Spleen (tissue), 11 donors: ENCODE data around the gene UBE2L5. TPM values are rescaled to one million over a fixed set of nuclear protein-coding genes. Genes with fewer than 3 reads are reported as not detected.

Experiments used
- DNase-seq: peaks from one replicate; pipeline ENCODE4 v3.0.0-alpha.2; 2020
- H3K27ac ChIP-seq, 8 donors: fragments of 200-600 bp; sonication (generic) in 7 of 8; 1 replicate in 4 of 8; 2 replicates in 4 of 8; pipeline versions ENCODE4 v1.5.0 to v1.8.0; 2016 to 2021; ENCODE audit warnings: inconsistent platforms in 4 of 8, mild to moderate bottlenecking in 4 of 8, moderate library complexity in 1 of 8
- H3K27me3 ChIP-seq, 7 donors: fragments of 200-600 bp; sonication (generic) in 6 of 7; replicated peaks in 1 of 7; 1 replicate in 4 of 7; 2 replicates in 3 of 7; pipeline versions ENCODE4 v1.5.0 to v1.8.0; 2016 to 2021; ENCODE audit warnings: inconsistent platforms in 3 of 7, mild to moderate bottlenecking in 1 of 7
- H3K36me3 ChIP-seq, 6 donors: fragments of 200-600 bp; sonication (generic) in 5 of 6; 1 replicate in 4 of 6; 2 replicates in 2 of 6; pipeline versions ENCODE4 v1.5.0 to v1.8.0; 2016 to 2021; ENCODE audit warnings: inconsistent platforms in 2 of 6
- H3K4me1 ChIP-seq, 6 donors: fragments of 200-600 bp; sonication (generic) in 5 of 6; 1 replicate in 3 of 6; 2 replicates in 3 of 6; pipeline versions ENCODE4 v1.5.0 to v1.8.0; 2016 to 2021; ENCODE audit warnings: inconsistent platforms in 3 of 6
- H3K4me3 ChIP-seq, 8 donors: fragments of 200-600 bp; sonication (generic) in 7 of 8; 1 replicate in 4 of 8; 2 replicates in 4 of 8; pipeline versions ENCODE4 v1.5.0 to v1.8.0; 2016 to 2021; ENCODE audit warnings: inconsistent platforms in 4 of 8, mild to moderate bottlenecking in 4 of 8, moderate library complexity in 2 of 8
- H3K9me3 ChIP-seq, 8 donors: fragments of 200-600 bp; sonication (generic) in 7 of 8; 1 replicate in 4 of 8; 2 replicates in 4 of 8; pipeline versions ENCODE4 v1.5.0 to v1.8.0; 2016 to 2021; ENCODE audit warnings: inconsistent platforms in 4 of 8
- POLR2A ChIP-seq, 3 donors: fragments of 450-650 bp; IDR thresholded peaks; one replicate each; pipeline ENCODE4 v1.5.1; 2017; ENCODE audit warnings: antibody characterized with exemption in 3 of 3, mild to moderate bottlenecking in 1 of 3
- POLR2AphosphoS5 ChIP-seq, 3 donors: sonication (generic); formaldehyde crosslinking; IDR thresholded peaks; one replicate each; pipeline ENCODE4 v1.5.1; 2017; ENCODE audit warnings: antibody characterized with exemption in 3 of 3
- WGBS, 5 donors: extraction: QIAGEN DNeasy Blood & Tissue Kit in 3 of 5; methylation state at CpG; one replicate each; pipeline versions ENCODE4 v1.1.5 to v1.1.7; 2013 to 2018; 5-methylcytosine and 5-hydroxymethylcytosine counted together
- intact Hi-C: fragments of 100-400 bp; cut with DNase I; formaldehyde crosslinking; loops from one replicate; pipeline ENCODE4 v1.15.0; 2023; ENCODE audit warnings: low total_unique reads
- polyA plus RNA-seq, 3 donors: library from polyadenylated mRNA; stranded (reverse); fragments of 200-250 nt; gene quantifications; one replicate each; pipeline ENCODE4 v1.2.1, GENCODE V29; 2013
- total RNA-seq, 7 donors: library from RNA; depleted of rRNA in 3 of 7; stranded (reverse); fragments of >200 nt in 3 of 7; fragmentation: NEBNext Ultra II Directional in 4 of 7; extraction: Animal tissue kit (Norgen Biotek cat#: 25700) in 4 of 7; gene quantifications; one replicate each; pipeline versions ENCODE4 v1.1.0 to v1.2.1, GENCODE V29; 2016 to 2021
- TF ChIP-seq, protein P1 (sequence below), 11 experiments: fragments of 200-600 bp in 7 of 11; fragments of 450-650 bp in 4 of 11; sonication (generic) in 4 of 11; IDR thresholded peaks in 8 of 11; conservative IDR thresholded peaks in 3 of 11; 1 replicate in 7 of 11; 2 replicates in 4 of 11; pipeline versions ENCODE4 v1.4.0 to v1.8.0; 2016 to 2021; ENCODE audit warnings: antibody characterized with exemption in 11 of 11, inconsistent platforms in 4 of 11, mild to moderate bottlenecking in 1 of 11
- donor health status: healthy with polysubstance abuse.
- donor health status: DM: no; HTN: no; CAD: no; lungs with moderate emphysema.
- donor health status: DM: no; HTN: no; CAD: no.
- donor health status: Bipolar disorder and iron deficiency.
- donor health status: healthy.
- donor health status: DM: no; HTN: no; CAD: no.
- donor health status: DM: yes; HTN: yes; CAD: no.

Gene UBE2L5
- total and polyA plus RNA-seq, 10 donors: 0.05 TPM; not detected in 9

- Histone ChIP-seq H3K27ac (peak overlapping the region in 1 of 8 donors; percentile 8), H3K36me3 (no peaks in the 10 kb centered on the region), H3K4me1 (peaks cover 0 to 15% (median 0%) of the 10 kb centered on the region in 6 donors), H3K9me3 (no peaks in the 10 kb centered on the region), H3K4me3 (no peak overlapping the region), H3K27me3 (no peaks in the 10 kb centered on the region)
- no peak for DNase-seq
- TF ChIP-seq POLR2AphosphoS5 (IDR thresholded peaks at IDR 0.05): no peak
- TF ChIP-seq, protein P1, sequence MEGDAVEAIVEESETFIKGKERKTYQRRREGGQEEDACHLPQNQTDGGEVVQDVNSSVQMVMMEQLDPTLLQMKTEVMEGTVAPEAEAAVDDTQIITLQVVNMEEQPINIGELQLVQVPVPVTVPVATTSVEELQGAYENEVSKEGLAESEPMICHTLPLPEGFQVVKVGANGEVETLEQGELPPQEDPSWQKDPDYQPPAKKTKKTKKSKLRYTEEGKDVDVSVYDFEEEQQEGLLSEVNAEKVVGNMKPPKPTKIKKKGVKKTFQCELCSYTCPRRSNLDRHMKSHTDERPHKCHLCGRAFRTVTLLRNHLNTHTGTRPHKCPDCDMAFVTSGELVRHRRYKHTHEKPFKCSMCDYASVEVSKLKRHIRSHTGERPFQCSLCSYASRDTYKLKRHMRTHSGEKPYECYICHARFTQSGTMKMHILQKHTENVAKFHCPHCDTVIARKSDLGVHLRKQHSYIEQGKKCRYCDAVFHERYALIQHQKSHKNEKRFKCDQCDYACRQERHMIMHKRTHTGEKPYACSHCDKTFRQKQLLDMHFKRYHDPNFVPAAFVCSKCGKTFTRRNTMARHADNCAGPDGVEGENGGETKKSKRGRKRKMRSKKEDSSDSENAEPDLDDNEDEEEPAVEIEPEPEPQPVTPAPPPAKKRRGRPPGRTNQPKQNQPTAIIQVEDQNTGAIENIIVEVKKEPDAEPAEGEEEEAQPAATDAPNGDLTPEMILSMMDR (IDR thresholded peaks at IDR 0.05 in 8 of 11, conservative IDR thresholded peaks at IDR 0.05 in 3 of 11): no peak
- WGBS, 5 donors: 49 to 66% (median 58%) methylated on average over 6 of the region's 6 CpGs
- intact Hi-C loops: no loop called here
Measured at GRCh38 chr13:30429721-30430694, 7.7 kb downstream of the UBE2L5 start.

- no peaks in the 10 kb centered on the region for H3K36me3 ChIP-seq
- H3K27ac ChIP-seq: no peak overlapping the region
- no peak overlapping the region for H3K4me3 ChIP-seq
- peaks cover 0 to 15% (median 0%) of the 10 kb centered on the region in 6 donors for H3K4me1 ChIP-seq
- intact Hi-C loops: no loop called here
- DNase-seq: no peak
- H3K27me3 ChIP-seq: no peaks in the 10 kb centered on the region
- no peak for TF ChIP-seq POLR2A (IDR thresholded peaks at IDR 0.05)
- TF ChIP-seq, protein P1 (IDR thresholded peaks at IDR 0.05 in 8 of 11, conservative IDR thresholded peaks at IDR 0.05 in 3 of 11): no peak
- TF ChIP-seq POLR2AphosphoS5 (IDR thresholded peaks at IDR 0.05): no peak
- no peaks in the 10 kb centered on the region for H3K9me3 ChIP-seq
- 55 to 61% (median 58%) methylated on average over 2 of the region's 2 CpGs for WGBS, 5 donors
Measured at GRCh38 chr13:30431269-30431940, 9.1 kb downstream of the UBE2L5 start.

GRCh38 chr13:30435911-30436451 is 13.7 kb downstream of the UBE2L5 start:
- intact Hi-C loops: no loop called here
- Histone ChIP-seq H3K4me1 (peaks cover 0 to 2% (median 0%) of the 10 kb centered on the region in 6 donors), H3K9me3 (no peaks in the 10 kb centered on the region), H3K36me3 (no peaks in the 10 kb centered on the region), H3K27me3 (no peaks in the 10 kb centered on the region), H3K27ac (no peak overlapping the region), H3K4me3 (no peak overlapping the region)
- no peak for DNase-seq
- WGBS, 5 donors: 77 to 86% (median 84%) methylated on average over 3 of the region's 3 CpGs
- no peak for TF ChIP-seq POLR2A (IDR thresholded peaks at IDR 0.05)
- TF ChIP-seq, protein P1 (IDR thresholded peaks at IDR 0.05 in 8 of 11, conservative IDR thresholded peaks at IDR 0.05 in 3 of 11): no peak
- TF ChIP-seq POLR2AphosphoS5 (IDR thresholded peaks at IDR 0.05): no peak
